CD14-positive monocyte (primary cell): ENCODE measurements around the gene CNOT8. TPM values are rescaled to one million over a fixed set of nuclear protein-coding genes. Genes with fewer than 3 reads are reported as not detected.

Source experiments
- DNase-seq, 3 donors: peaks; one replicate each; pipeline ENCODE4 v3.0.0-alpha.2; 2011 to 2022
- H2AFZ ChIP-seq: 2 replicates; pipeline ENCODE4 v1.6.0; 2012; ENCODE audit warnings: mild to moderate bottlenecking, low read depth, low read length, inconsistent platforms; ENCODE audit not compliant: insufficient read depth, poor library complexity, severe bottlenecking
- H3K27ac ChIP-seq, 2 donors: 1 replicate in 1 of 2; 2 replicates in 1 of 2; pipeline ENCODE4 v1.5.1; 2012 to 2013; ENCODE audit warnings: low read length in 2 of 2, control low read depth in 1 of 2, inconsistent platforms in 1 of 2, low read depth in 1 of 2, mild to moderate bottlenecking in 1 of 2
- H3K27me3 ChIP-seq, 2 donors: one replicate each; pipeline versions ENCODE4 v1.6.0 to v1.6.1; 2011 to 2013; ENCODE audit warnings: low read length in 2 of 2; ENCODE audit not compliant: control insufficient read depth in 2 of 2, insufficient read depth in 2 of 2
- H3K36me3 ChIP-seq, 2 donors: replicated peaks in 1 of 2; 1 replicate in 1 of 2; 2 replicates in 1 of 2; pipeline versions ENCODE4 v1.5.1 to v1.6.1; 2012 to 2013; ENCODE audit warnings: low read length in 2 of 2, control low read depth in 1 of 2, inconsistent platforms in 1 of 2, mild to moderate bottlenecking in 1 of 2; ENCODE audit not compliant: insufficient read depth in 2 of 2, control insufficient read depth in 1 of 2
- H3K4me1 ChIP-seq, 2 donors: 1 replicate in 1 of 2; 2 replicates in 1 of 2; pipeline versions ENCODE4 v1.5.1 to v1.6.1; 2012 to 2013; ENCODE audit warnings: low read length in 2 of 2, control low read depth in 1 of 2, inconsistent platforms in 1 of 2, mild to moderate bottlenecking in 1 of 2, moderate library complexity in 1 of 2; ENCODE audit not compliant: insufficient read depth in 2 of 2, control insufficient read depth in 1 of 2
- H3K4me2 ChIP-seq: replicated peaks from 2 replicates; pipeline ENCODE3; 2012; ENCODE audit warnings: low read length, moderate library complexity, mild to moderate bottlenecking; ENCODE audit not compliant: poor library complexity, severe bottlenecking; ENCODE audit errors: extremely low read depth
- H3K4me3 ChIP-seq, 3 experiments: fragments of 200-600 bp in 1 of 3; sonication (generic) in 1 of 3; replicated peaks in 1 of 3; 1 replicate in 2 of 3; 2 replicates in 1 of 3; pipeline ENCODE4 v1.5.1; 2011 to 2013; ENCODE audit warnings: low read length in 3 of 3, mild to moderate bottlenecking in 3 of 3, control low read depth in 2 of 3, low read depth in 2 of 3, inconsistent platforms in 1 of 3, moderate library complexity in 1 of 3
- H3K79me2 ChIP-seq: 2 replicates; pipeline ENCODE4 v1.6.0; 2012; ENCODE audit warnings: mild to moderate bottlenecking, control low read depth, inconsistent platforms, low read length, moderate library complexity; ENCODE audit not compliant: insufficient read depth
- H3K9ac ChIP-seq: 2 replicates; pipeline ENCODE4 v1.6.0; 2017; ENCODE audit warnings: low read length, mild to moderate bottlenecking; ENCODE audit not compliant: insufficient read depth, poor library complexity, severe bottlenecking
- H3K9me3 ChIP-seq, 2 donors: replicated peaks in 1 of 2; 1 replicate in 1 of 2; 2 replicates in 1 of 2; pipeline versions ENCODE4 v1.5.1 to v1.6.1; 2012 to 2013; ENCODE audit warnings: low read length in 2 of 2, control low read depth in 1 of 2; ENCODE audit not compliant: control insufficient read depth in 1 of 2, insufficient read depth in 1 of 2
- H4K20me1 ChIP-seq: 2 replicates; pipeline ENCODE4 v1.6.0; 2012; ENCODE audit warnings: mild to moderate bottlenecking, low read length, control low read depth, moderate library complexity; ENCODE audit not compliant: insufficient read depth
- H3K27ac Mint-ChIP-seq, 7 donors: one replicate each; pipeline ENCODE4 v1.8.0; 2020; ENCODE audit warnings: mild to moderate bottlenecking in 7 of 7, mixed read lengths in 7 of 7, moderate library complexity in 6 of 7, inconsistent platforms in 2 of 7
- H3K27me3 Mint-ChIP-seq, 3 donors: one replicate each; pipeline ENCODE4 v1.8.0; 2021 to 2022; ENCODE audit warnings: low read depth in 3 of 3, mild to moderate bottlenecking in 3 of 3, mixed read lengths in 3 of 3, moderate library complexity in 3 of 3, inconsistent platforms in 1 of 3
- H3K36me3 Mint-ChIP-seq, 2 donors: one replicate each; pipeline ENCODE4 v1.8.0; 2020; ENCODE audit warnings: mixed read lengths in 2 of 2, inconsistent platforms in 1 of 2, mild to moderate bottlenecking in 1 of 2
- H3K4me1 Mint-ChIP-seq: one replicate; pipeline ENCODE4 v1.8.0; 2020; ENCODE audit warnings: mild to moderate bottlenecking, mixed read lengths
- H3K4me3 Mint-ChIP-seq, 2 donors: one replicate each; pipeline ENCODE4 v1.8.0; 2020; ENCODE audit warnings: mild to moderate bottlenecking in 2 of 2, mixed read lengths in 2 of 2, moderate library complexity in 1 of 2
- H3K9me3 Mint-ChIP-seq, 7 donors: one replicate each; pipeline ENCODE4 v1.8.0; 2020 to 2022; ENCODE audit warnings: mixed read lengths in 7 of 7, mild to moderate bottlenecking in 6 of 7, moderate library complexity in 6 of 7, inconsistent platforms in 2 of 7
- WGBS: methylation state at CpG from one replicate; pipeline ENCODE4 v1.1.5; 2013; ENCODE audit warnings: missing lambda C conversion rate; ENCODE audit not compliant: insufficient coverage; 5-methylcytosine and 5-hydroxymethylcytosine counted together
- intact Hi-C, 2 donors: fragments of 100-400 bp; cut with micrococcal nuclease; formaldehyde crosslinking; loops; one replicate each; pipeline versions ENCODE4 v1.15.0 to v1.15.1; 2023
- polyA plus RNA-seq, 3 donors: library from polyadenylated mRNA; depleted of rRNA in 1 of 3; unstranded in 2 of 3; stranded (reverse) in 1 of 3; fragments of 300-500 nt in 2 of 3; fragments of >200 nt in 1 of 3; fragmentation: Illumina TruSeq in 2 of 3; gene quantifications; 1 replicate in 2 of 3; 2 replicates in 1 of 3; pipeline ENCODE4 v1.2.3, GENCODE V29; 2012 to 2021
- TF ChIP-seq, protein P1 (sequence below): fragments of 200-600 bp; IDR thresholded peaks from one replicate; pipeline ENCODE4 v1.8.0; 2022; ENCODE audit warnings: antibody characterized with exemption, mild to moderate bottlenecking

CNOT8 gene
- polyA plus RNA-seq, 3 donors: 98.7 to 160 (median 147) TPM

DNA sequence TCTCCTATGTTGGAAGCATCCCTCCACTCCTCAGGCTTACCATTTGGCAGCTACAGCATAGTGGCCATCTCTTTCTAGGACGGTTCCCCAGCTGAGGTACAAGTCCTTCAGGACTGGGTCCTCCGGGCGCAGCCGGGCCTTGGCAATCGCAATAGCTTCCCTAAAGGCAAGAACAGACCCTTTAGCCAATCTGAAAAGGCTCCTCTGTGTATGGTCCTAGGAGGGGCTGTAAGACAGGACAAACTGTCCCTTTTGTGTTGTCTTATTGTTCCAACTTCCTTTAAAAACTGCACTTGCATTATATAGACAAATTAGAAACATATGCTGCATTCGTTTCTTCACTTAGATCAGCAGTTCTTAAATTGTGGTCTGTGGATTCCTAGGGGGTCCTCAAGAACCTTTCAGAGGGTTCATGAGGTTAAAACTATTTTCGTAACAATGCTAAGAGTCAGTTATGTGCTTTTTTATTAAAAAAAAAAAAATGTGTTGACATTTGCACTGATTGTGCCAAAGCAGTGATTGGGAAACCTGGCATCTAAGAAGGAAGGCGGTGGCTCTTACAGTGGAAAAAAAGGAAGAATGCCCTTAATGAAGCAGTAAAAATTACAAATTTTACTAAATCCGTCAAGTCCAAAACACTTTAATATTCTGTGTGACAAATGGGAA is 40.9 kb downstream of the CNOT8 start:
- Histone ChIP-seq H3K4me2 (no peak overlapping the region), H3K4me1 (no peaks in the 10 kb centered on the region), H2AFZ (no peak overlapping the region), H3K27me3 (no peaks in the 10 kb centered on the region), H3K27ac (no peak overlapping the region), H3K79me2 (no peaks in the 10 kb centered on the region), H3K9me3 (no peaks in the 10 kb centered on the region), H4K20me1 (no peaks in the 10 kb centered on the region), H3K4me3 (no peak overlapping the region), H3K9ac (no peak overlapping the region), H3K36me3 (peaks cover 56 to 94% of the 10 kb centered on the region in 2 donors)
- Mint-ChIP-seq H3K36me3 (peaks cover 77 to 91% of the 10 kb centered on the region in 2 donors), H3K4me3 (no peak overlapping the region), H3K4me1 (no peaks in the 10 kb centered on the region), H3K9me3 (no peaks in the 10 kb centered on the region), H3K27me3 (no peaks in the 10 kb centered on the region), H3K27ac (peak overlapping the region in 2 of 7 donors; percentile 4 to 57)
- DNase-seq: no peak
- intact Hi-C loops: no loop called here
- TF ChIP-seq, protein P1, sequence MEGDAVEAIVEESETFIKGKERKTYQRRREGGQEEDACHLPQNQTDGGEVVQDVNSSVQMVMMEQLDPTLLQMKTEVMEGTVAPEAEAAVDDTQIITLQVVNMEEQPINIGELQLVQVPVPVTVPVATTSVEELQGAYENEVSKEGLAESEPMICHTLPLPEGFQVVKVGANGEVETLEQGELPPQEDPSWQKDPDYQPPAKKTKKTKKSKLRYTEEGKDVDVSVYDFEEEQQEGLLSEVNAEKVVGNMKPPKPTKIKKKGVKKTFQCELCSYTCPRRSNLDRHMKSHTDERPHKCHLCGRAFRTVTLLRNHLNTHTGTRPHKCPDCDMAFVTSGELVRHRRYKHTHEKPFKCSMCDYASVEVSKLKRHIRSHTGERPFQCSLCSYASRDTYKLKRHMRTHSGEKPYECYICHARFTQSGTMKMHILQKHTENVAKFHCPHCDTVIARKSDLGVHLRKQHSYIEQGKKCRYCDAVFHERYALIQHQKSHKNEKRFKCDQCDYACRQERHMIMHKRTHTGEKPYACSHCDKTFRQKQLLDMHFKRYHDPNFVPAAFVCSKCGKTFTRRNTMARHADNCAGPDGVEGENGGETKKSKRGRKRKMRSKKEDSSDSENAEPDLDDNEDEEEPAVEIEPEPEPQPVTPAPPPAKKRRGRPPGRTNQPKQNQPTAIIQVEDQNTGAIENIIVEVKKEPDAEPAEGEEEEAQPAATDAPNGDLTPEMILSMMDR: no peak
- 100% methylated on average over 1 of the region's 9 CpGs for WGBS

DNA sequence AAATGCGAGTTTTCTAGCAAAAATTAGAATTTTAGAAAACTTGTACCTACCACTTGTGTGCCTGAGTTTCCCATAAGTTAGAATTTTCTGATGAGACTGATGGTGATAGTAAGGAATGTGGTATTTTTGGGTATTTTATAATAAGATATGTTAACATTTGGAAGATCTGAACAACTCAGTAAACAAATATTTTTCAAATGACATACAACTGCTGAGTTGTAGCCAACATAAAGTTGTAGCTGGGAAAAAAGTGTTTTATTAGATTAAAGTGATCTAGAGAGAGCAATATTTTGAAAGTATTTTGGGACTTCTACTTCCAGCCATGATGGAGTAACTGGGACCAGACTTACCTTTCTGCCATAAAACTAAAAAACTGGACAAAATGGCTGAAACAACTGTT is 41.6 kb downstream of the CNOT8 start:
- WGBS: no CpG with 5 or more reads among the region's 1 CpG
- H3K9me3 Mint-ChIP-seq: no peaks in the 10 kb centered on the region
- Histone ChIP-seq H4K20me1 (no peaks in the 10 kb centered on the region), H3K4me3 (no peak overlapping the region), H3K27ac (no peak overlapping the region), H3K4me1 (no peaks in the 10 kb centered on the region), H3K4me2 (no peak overlapping the region), H2AFZ (no peak overlapping the region), H3K9ac (no peak overlapping the region), H3K9me3 (no peaks in the 10 kb centered on the region), H3K36me3 (peaks cover 60 to 98% of the 10 kb centered on the region in 2 donors), H3K27me3 (no peaks in the 10 kb centered on the region), H3K79me2 (no peaks in the 10 kb centered on the region)
- H3K27ac Mint-ChIP-seq: no peak overlapping the region
- no peak overlapping the region for H3K4me3 Mint-ChIP-seq
- peaks cover 78 to 91% of the 10 kb centered on the region in 2 donors for H3K36me3 Mint-ChIP-seq
- intact Hi-C loops: no loop called here
- no peak for DNase-seq
- H3K4me1 Mint-ChIP-seq: no peaks in the 10 kb centered on the region
- H3K27me3 Mint-ChIP-seq: no peaks in the 10 kb centered on the region
- TF ChIP-seq, protein P1: no peak
